ENCODE measurements around the gene EIF3L.

Gene EIF3L

GRCh38 chr22:37809672-37810333 is 39.4 kb upstream of the EIF3L start:
- H3K4me1 Mint-ChIP-seq, result peaks cover 25% of the 10 kb centered on the region
- peaks cover 43% of the 10 kb centered on the region for H3K27me3 Mint-ChIP-seq
- no peaks in the 10 kb centered on the region for H3K36me3 Mint-ChIP-seq (ENCODE audit: low read depth)
- ATAC-seq, result no peak
- H3K9me3 Mint-ChIP-seq, result no peaks in the 10 kb centered on the region
- no peak for DNase-seq
- H3K27ac Mint-ChIP-seq, result no peak overlapping the region
- H3K4me3 Mint-ChIP-seq, result no peak overlapping the region

GRCh38 chr22:37811867-37812266 is 37.4 kb upstream of the EIF3L start:
- Mint-ChIP-seq H3K4me3 (no peak overlapping the region), H3K27me3 (peaks cover 27% of the 10 kb centered on the region), H3K9me3 (no peaks in the 10 kb centered on the region), H3K4me1 (peaks cover 15% of the 10 kb centered on the region), H3K36me3 (ENCODE audit: low read depth) (no peaks in the 10 kb centered on the region), H3K27ac (no peak overlapping the region)
- no peak for ATAC-seq
- no peak for DNase-seq

GRCh38 chr22:37812869-37813678 is 36.1 kb upstream of the EIF3L start:
- H3K27ac Mint-ChIP-seq, result no peak overlapping the region
- no peaks in the 10 kb centered on the region for H3K36me3 Mint-ChIP-seq (ENCODE audit: low read depth)
- no peaks in the 10 kb centered on the region for H3K9me3 Mint-ChIP-seq
- no peak overlapping the region for H3K4me3 Mint-ChIP-seq
- H3K4me1 Mint-ChIP-seq, result peaks cover 15% of the 10 kb centered on the region
- H3K27me3 Mint-ChIP-seq, result peaks cover 22% of the 10 kb centered on the region
- no peak for ATAC-seq
- DNase-seq, result no peak

GRCh38 chr22:37815593-37815992 is 33.6 kb upstream of the EIF3L start:
- no peak for DNase-seq
- ATAC-seq, result no peak

GRCh38 chr22:37816543-37817180 is 32.6 kb upstream of the EIF3L start:
- H3K9me3 Mint-ChIP-seq, result no peaks in the 10 kb centered on the region
- no peak for DNase-seq
- ATAC-seq, result no peak
- no peaks in the 10 kb centered on the region for H3K36me3 Mint-ChIP-seq (ENCODE audit: low read depth)
- peaks cover 26% of the 10 kb centered on the region for H3K27me3 Mint-ChIP-seq
- H3K4me3 Mint-ChIP-seq, result no peak overlapping the region
- no peak overlapping the region for H3K27ac Mint-ChIP-seq
- H3K4me1 Mint-ChIP-seq, result peaks cover 11% of the 10 kb centered on the region

More at GRCh38 chr22:37815593-37815992, 33.6 kb upstream of the EIF3L start:
- no peak overlapping the region for H3K4me3 Mint-ChIP-seq
- H3K9me3 Mint-ChIP-seq, result no peaks in the 10 kb centered on the region
- peaks cover 23% of the 10 kb centered on the region for H3K27me3 Mint-ChIP-seq
- no peak overlapping the region for H3K27ac Mint-ChIP-seq
- H3K36me3 Mint-ChIP-seq (ENCODE audit: low read depth), result no peaks in the 10 kb centered on the region
- peaks cover 11% of the 10 kb centered on the region for H3K4me1 Mint-ChIP-seq

GRCh38 chr22:37817705-37818408 is 31.4 kb upstream of the EIF3L start:
- H3K27me3 Mint-ChIP-seq, result peaks cover 31% of the 10 kb centered on the region
- peaks cover 11% of the 10 kb centered on the region for H3K4me1 Mint-ChIP-seq
- peak; percentile 90 for DNase-seq

GRCh38 chr22:37818409-37819104 is 30.7 kb upstream of the EIF3L start:
- peaks cover 11% of the 10 kb centered on the region for H3K4me1 Mint-ChIP-seq
- H3K27ac Mint-ChIP-seq, result no peak overlapping the region
- peak; percentile 63 for ATAC-seq
- no peaks in the 10 kb centered on the region for H3K9me3 Mint-ChIP-seq
- no peak overlapping the region for H3K4me3 Mint-ChIP-seq
- peak; percentile 66 for DNase-seq
- H3K36me3 Mint-ChIP-seq (ENCODE audit: low read depth), result no peaks in the 10 kb centered on the region
- H3K27me3 Mint-ChIP-seq, result peaks cover 35% of the 10 kb centered on the region

More at GRCh38 chr22:37817705-37818408, 31.4 kb upstream of the EIF3L start:
- peak; percentile 79 for ATAC-seq
- Mint-ChIP-seq H3K36me3 (ENCODE audit: low read depth) (no peaks in the 10 kb centered on the region), H3K4me3 (no peak overlapping the region), H3K9me3 (no peaks in the 10 kb centered on the region), H3K27ac (no peak overlapping the region)

- no peaks in the 10 kb centered on the region for H3K9me3 Mint-ChIP-seq
- peaks cover 37% of the 10 kb centered on the region for H3K27me3 Mint-ChIP-seq
- no peak for DNase-seq
- no peaks in the 10 kb centered on the region for H3K36me3 Mint-ChIP-seq (ENCODE audit: low read depth)
- no peak overlapping the region for H3K27ac Mint-ChIP-seq
- ATAC-seq, result no peak
- H3K4me3 Mint-ChIP-seq, result no peak overlapping the region
- peaks cover 11% of the 10 kb centered on the region for H3K4me1 Mint-ChIP-seq
Observed at GRCh38 chr22:37819105-37819433, 30.1 kb upstream of the EIF3L start.

- Mint-ChIP-seq H3K36me3 (ENCODE audit: low read depth) (no peaks in the 10 kb centered on the region), H3K4me1 (peaks cover 11% of the 10 kb centered on the region), H3K4me3 (no peak overlapping the region), H3K27me3 (peaks cover 41% of the 10 kb centered on the region), H3K9me3 (no peaks in the 10 kb centered on the region), H3K27ac (no peak overlapping the region)
- no peak for ATAC-seq
- DNase-seq, result no peak
Observed at GRCh38 chr22:37820350-37820749, 28.9 kb upstream of the EIF3L start.

GRCh38 chr22:37822079-37822833 is 27.0 kb upstream of the EIF3L start:
- ATAC-seq (no peak), DNase-seq (no peak)
- Mint-ChIP-seq H3K27me3 (peaks cover 42% of the 10 kb centered on the region), H3K4me3 (no peak overlapping the region), H3K36me3 (ENCODE audit: low read depth) (no peaks in the 10 kb centered on the region), H3K27ac (no peak overlapping the region), H3K4me1 (peaks cover 14% of the 10 kb centered on the region), H3K9me3 (no peaks in the 10 kb centered on the region)

- Mint-ChIP-seq H3K27ac (no peak within 1 kb of the TSS), H3K36me3 (ENCODE audit: low read depth) (peaks cover 3% of the 10 kb centered on the region), H3K4me1 (peaks cover 7% of the 10 kb centered on the region), H3K9me3 (no peaks in the 10 kb centered on the region), H3K4me3 (peak within 1 kb of the TSS; percentile 40), H3K27me3 (peaks cover 38% of the 10 kb centered on the region)
- ATAC-seq, result no peak
- DNase-seq, result no peak
Observed at GRCh38 chr22:37823134-37823985, 25.9 kb upstream of the EIF3L start, which contains the start of gene GALR3. TSS of gene GALR3 (plus strand) at chr22:37823382. CDS start at chr22:37823407, 25 bp downstream.

GRCh38 chr22:37824674-37825641 is 24.3 kb upstream of the EIF3L start:
- Mint-ChIP-seq H3K27me3 (peaks cover 29% of the 10 kb centered on the region), H3K36me3 (ENCODE audit: low read depth) (peaks cover 6% of the 10 kb centered on the region), H3K4me3 (no peak overlapping the region), H3K9me3 (no peaks in the 10 kb centered on the region), H3K4me1 (peaks cover 3% of the 10 kb centered on the region), H3K27ac (no peak overlapping the region)
- peak; percentile 14 for DNase-seq
- ATAC-seq, result peak; percentile 60

Data from activated naive CD8-positive, alpha-beta T cell treated with anti-CD3 and anti-CD28 coated beads, Interleukin-2, amount 50 U/mL, for 24 hours (primary cell).